Caco-2 (cell line): ENCODE measurements around the gene PACSIN2. TPM values are rescaled to one million over a fixed set of nuclear protein-coding genes. Genes with fewer than 3 reads are reported as not detected.

Experiments
- BruUV-seq: library from RNA; stranded (reverse); fragments of 400-500 nt; replicated peaks from 2 replicates; lab custom pipeline; 2021; lab: Mats Ljungman, UMichigan
- CTCF ChIA-PET: fragments of 300-600 bp; sonication (Branson Sonifier 250); formaldehyde crosslinking; loops from one replicate; lab custom pipeline; 2022; ENCODE audit warnings: antibody characterized with exemption; lab: Charles Lee
- POLR2A ChIA-PET: fragments of 300-600 bp; sonication (Branson Sonifier 250); formaldehyde crosslinking; loops from one replicate; lab custom pipeline; 2022; ENCODE audit warnings: antibody characterized with exemption; lab: Charles Lee
- DNase-seq, 2 experiments: peaks; one replicate each; pipeline versions ENCODE4 v3.0.0 to v3.0.0-alpha.2; 2020 to 2022
- H3K27me3 ChIP-seq: replicated peaks from 2 replicates; pipeline ENCODE4 v1.6.0; 2011; ENCODE audit warnings: low read length; ENCODE audit not compliant: control insufficient read depth, insufficient read depth
- H3K36me3 ChIP-seq: 2 replicates; pipeline ENCODE4 v1.5.1; 2011; ENCODE audit warnings: low read length; ENCODE audit not compliant: control insufficient read depth, insufficient read depth
- H3K4me1 ChIP-seq: fragments of 250-450 bp; sonication (Bioruptor Pico); 2 replicates; pipeline ENCODE4 v1.5.1; 2020; ENCODE audit warnings: mild to moderate bottlenecking
- H3K4me3 ChIP-seq: 2 replicates; pipeline ENCODE4 v1.5.1; 2011; ENCODE audit warnings: low read depth, mild to moderate bottlenecking, control low read depth, low read length
- H3K9me3 ChIP-seq: fragments of 250-450 bp; sonication (Bioruptor Pico); 2 replicates; pipeline ENCODE4 v1.5.1; 2020; ENCODE audit warnings: mild to moderate bottlenecking, moderate library complexity
- H3K27ac Mint-ChIP-seq: one replicate; pipeline ENCODE4 v1.8.0; 2022; ENCODE audit warnings: mixed read lengths; ENCODE audit not compliant: unreplicated experiment
- H3K27me3 Mint-ChIP-seq: one replicate; pipeline ENCODE4 v1.8.0; 2022; ENCODE audit warnings: mixed read lengths; ENCODE audit not compliant: insufficient read depth, unreplicated experiment
- H3K36me3 Mint-ChIP-seq: one replicate; pipeline ENCODE4 v1.8.0; 2022; ENCODE audit warnings: mild to moderate bottlenecking, mixed read lengths; ENCODE audit not compliant: insufficient read depth, unreplicated experiment
- H3K4me1 Mint-ChIP-seq: one replicate; pipeline ENCODE4 v1.8.0; 2022; ENCODE audit warnings: low read depth, mixed read lengths; ENCODE audit not compliant: unreplicated experiment
- H3K4me3 Mint-ChIP-seq: one replicate; pipeline ENCODE4 v1.8.0; 2022; ENCODE audit warnings: mild to moderate bottlenecking, moderate library complexity, mixed read lengths; ENCODE audit not compliant: unreplicated experiment
- H3K9me3 Mint-ChIP-seq: one replicate; pipeline ENCODE4 v1.8.0; 2022; ENCODE audit warnings: mixed read lengths; ENCODE audit not compliant: unreplicated experiment
- intact Hi-C: fragments of 100-400 bp; cut with micrococcal nuclease; formaldehyde crosslinking; loops from one replicate; pipeline ENCODE4 v1.10.0; 2022; ENCODE audit not compliant: unreplicated experiment
- total RNA-seq: library from RNA; stranded (reverse); gene quantifications from 2 replicates; pipeline ENCODE4 v1.2.3, GENCODE V29; 2022
- TF ChIP-seq, protein P1 (sequence below), 2 experiments: fragments of 200-600 bp in 1 of 2; IDR thresholded peaks; 1 replicate in 1 of 2; 2 replicates in 1 of 2; pipeline versions ENCODE4 v1.5.1 to v1.8.0; 2011 to 2022; ENCODE audit warnings: antibody characterized with exemption in 1 of 2, control low read depth in 1 of 2, inconsistent platforms in 1 of 2, low read depth in 1 of 2, low read length in 1 of 2, mild to moderate bottlenecking in 1 of 2, moderate library complexity in 1 of 2; ENCODE audit not compliant: insufficient read depth in 1 of 2, severe bottlenecking in 1 of 2, unreplicated experiment in 1 of 2

The PACSIN2 gene
- total RNA-seq, 1 experiment from 2014 or later, result 122 TPM

DNA sequence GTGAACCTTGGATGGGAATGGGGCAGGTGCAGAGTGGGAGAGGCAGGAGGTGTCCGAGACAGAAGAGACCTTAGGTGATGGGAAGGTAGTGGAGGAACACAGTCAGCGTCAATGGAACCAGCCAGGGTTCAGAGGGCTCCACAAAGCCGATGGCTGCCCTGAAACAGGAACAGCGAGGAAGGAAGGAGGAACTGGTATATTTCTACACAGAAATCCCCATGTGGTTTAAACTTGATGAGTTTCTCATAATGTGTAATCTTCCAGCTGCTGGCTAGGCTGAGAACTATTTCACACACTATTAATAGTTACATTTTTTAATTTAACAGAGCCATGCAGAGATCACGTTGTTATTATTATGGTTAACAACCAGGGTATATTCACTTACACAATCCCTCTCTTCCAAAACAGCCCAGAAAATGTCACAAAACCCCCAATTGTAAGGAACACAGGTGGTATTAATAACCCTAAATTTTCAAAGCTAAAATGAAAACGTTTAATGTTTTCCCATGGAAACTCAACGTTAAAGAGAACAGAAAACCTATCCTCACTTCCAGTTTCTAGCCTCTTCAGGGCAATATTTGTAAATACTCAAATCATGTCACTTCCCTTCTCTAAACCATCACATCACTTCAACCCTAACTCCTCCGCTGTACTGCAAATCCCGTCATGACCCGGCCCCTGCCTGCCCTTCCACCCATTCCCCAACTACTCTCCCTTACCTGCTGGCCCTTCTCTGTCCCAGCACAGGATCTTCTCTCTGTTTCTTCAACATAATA lies 83.3 kb downstream of the PACSIN2 start:
- CTCF ChIA-PET, result no interaction called here
- no peaks in the 10 kb centered on the region for H3K36me3 ChIP-seq
- BruUV-seq, result no TSS peak

GRCh38 chr22:42930810-42931420 lies 84.0 kb downstream of the PACSIN2 start:
- DNase-seq, result no peak
- Histone ChIP-seq H3K27me3 (no peaks in the 10 kb centered on the region), H3K4me1 (peaks cover 34% of the 10 kb centered on the region), H3K4me3 (no peak overlapping the region), H3K36me3 (no peaks in the 10 kb centered on the region), H3K9me3 (no peaks in the 10 kb centered on the region)
- BruUV-seq, result no TSS peak
- Mint-ChIP-seq H3K4me1 (peaks cover 46% of the 10 kb centered on the region), H3K36me3 (peaks cover 63% of the 10 kb centered on the region), H3K9me3 (no peaks in the 10 kb centered on the region), H3K27me3 (no peaks in the 10 kb centered on the region), H3K4me3 (no peak overlapping the region), H3K27ac (peak overlapping the region; percentile 46)
- ChIA-PET CTCF (no interaction called here), POLR2A (no interaction called here)
- TF ChIP-seq, protein P1, sequence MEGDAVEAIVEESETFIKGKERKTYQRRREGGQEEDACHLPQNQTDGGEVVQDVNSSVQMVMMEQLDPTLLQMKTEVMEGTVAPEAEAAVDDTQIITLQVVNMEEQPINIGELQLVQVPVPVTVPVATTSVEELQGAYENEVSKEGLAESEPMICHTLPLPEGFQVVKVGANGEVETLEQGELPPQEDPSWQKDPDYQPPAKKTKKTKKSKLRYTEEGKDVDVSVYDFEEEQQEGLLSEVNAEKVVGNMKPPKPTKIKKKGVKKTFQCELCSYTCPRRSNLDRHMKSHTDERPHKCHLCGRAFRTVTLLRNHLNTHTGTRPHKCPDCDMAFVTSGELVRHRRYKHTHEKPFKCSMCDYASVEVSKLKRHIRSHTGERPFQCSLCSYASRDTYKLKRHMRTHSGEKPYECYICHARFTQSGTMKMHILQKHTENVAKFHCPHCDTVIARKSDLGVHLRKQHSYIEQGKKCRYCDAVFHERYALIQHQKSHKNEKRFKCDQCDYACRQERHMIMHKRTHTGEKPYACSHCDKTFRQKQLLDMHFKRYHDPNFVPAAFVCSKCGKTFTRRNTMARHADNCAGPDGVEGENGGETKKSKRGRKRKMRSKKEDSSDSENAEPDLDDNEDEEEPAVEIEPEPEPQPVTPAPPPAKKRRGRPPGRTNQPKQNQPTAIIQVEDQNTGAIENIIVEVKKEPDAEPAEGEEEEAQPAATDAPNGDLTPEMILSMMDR (IDR thresholded peaks at IDR 0.05; ENCODE audit: insufficient read depth in 1 of 2, low read depth in 1 of 2, low read length in 1 of 2, severe bottlenecking in 1 of 2, unreplicated experiment in 1 of 2), result no peak
- intact Hi-C loops, result no loop called here

More for the DNA sequence above, 83.3 kb downstream of the PACSIN2 start:
- DNase-seq, result no peak
- Mint-ChIP-seq H3K9me3 (no peaks in the 10 kb centered on the region), H3K4me1 (peaks cover 40% of the 10 kb centered on the region), H3K27me3 (no peaks in the 10 kb centered on the region), H3K4me3 (no peak overlapping the region), H3K27ac (peak overlapping the region; percentile 75), H3K36me3 (peaks cover 62% of the 10 kb centered on the region)
- H3K4me3 ChIP-seq, result no peak overlapping the region
- no peaks in the 10 kb centered on the region for H3K9me3 ChIP-seq
- intact Hi-C loops, result no loop called here
- H3K4me1 ChIP-seq, result peaks cover 27% of the 10 kb centered on the region
- TF ChIP-seq, protein P1 (IDR thresholded peaks at IDR 0.05; ENCODE audit: insufficient read depth in 1 of 2, low read depth in 1 of 2, low read length in 1 of 2, severe bottlenecking in 1 of 2, unreplicated experiment in 1 of 2), result no peak
- POLR2A ChIA-PET, result interaction anchor here (0.6 kb wide), 1 partner anchor 83 kb away, joined by 3 read pairs; the partner anchor contains the start of gene PACSIN2
- H3K27me3 ChIP-seq, result no peaks in the 10 kb centered on the region

DNA sequence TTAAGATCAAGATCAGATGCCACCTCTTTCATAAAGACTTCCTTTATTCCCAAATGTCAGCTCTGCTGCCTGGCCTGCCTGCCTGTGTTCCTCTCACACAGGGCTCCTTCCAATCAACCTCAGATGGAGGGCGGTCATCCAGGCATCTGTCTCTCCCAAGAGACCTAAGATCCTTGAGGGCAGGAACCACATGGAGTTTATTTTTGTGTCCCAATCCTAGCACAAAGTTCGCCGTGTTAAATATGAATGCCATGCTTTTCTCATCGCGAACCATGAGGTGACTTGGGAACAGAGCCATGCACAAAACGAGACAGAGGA lies 85.2 kb downstream of the PACSIN2 start:
- TF ChIP-seq, protein P1 (IDR thresholded peaks at IDR 0.05; ENCODE audit: insufficient read depth in 1 of 2, low read depth in 1 of 2, low read length in 1 of 2, severe bottlenecking in 1 of 2, unreplicated experiment in 1 of 2), result no peak
- H3K9me3 Mint-ChIP-seq, result no peaks in the 10 kb centered on the region
- peaks cover 60% of the 10 kb centered on the region for H3K36me3 Mint-ChIP-seq
- H3K27me3 Mint-ChIP-seq, result no peaks in the 10 kb centered on the region
- H3K27ac Mint-ChIP-seq, result no peak overlapping the region
- Histone ChIP-seq H3K27me3 (no peaks in the 10 kb centered on the region), H3K4me1 (peaks cover 36% of the 10 kb centered on the region), H3K36me3 (no peaks in the 10 kb centered on the region), H3K9me3 (no peaks in the 10 kb centered on the region), H3K4me3 (no peak overlapping the region)
- no peak for DNase-seq
- H3K4me1 Mint-ChIP-seq, result peaks cover 47% of the 10 kb centered on the region
- no peak overlapping the region for H3K4me3 Mint-ChIP-seq
- BruUV-seq, result no TSS peak
- CTCF ChIA-PET, result no interaction called here
- POLR2A ChIA-PET, result no interaction called here
- intact Hi-C loops, result no loop called here
